ENCODE results near the gene TSEN15. TPM values are rescaled to one million over a fixed set of nuclear protein-coding genes. Genes with fewer than 3 reads are reported as not detected.
"Not testable (repeated sequence)": the region's sequence is repeated elsewhere in the genome, so short reads cannot be mapped to it uniquely, and the experiment has no call there.

The TSEN15 gene
- total and polyA plus RNA-seq, 2 experiments from 2014 or later: 55.8 TPM

DNA sequence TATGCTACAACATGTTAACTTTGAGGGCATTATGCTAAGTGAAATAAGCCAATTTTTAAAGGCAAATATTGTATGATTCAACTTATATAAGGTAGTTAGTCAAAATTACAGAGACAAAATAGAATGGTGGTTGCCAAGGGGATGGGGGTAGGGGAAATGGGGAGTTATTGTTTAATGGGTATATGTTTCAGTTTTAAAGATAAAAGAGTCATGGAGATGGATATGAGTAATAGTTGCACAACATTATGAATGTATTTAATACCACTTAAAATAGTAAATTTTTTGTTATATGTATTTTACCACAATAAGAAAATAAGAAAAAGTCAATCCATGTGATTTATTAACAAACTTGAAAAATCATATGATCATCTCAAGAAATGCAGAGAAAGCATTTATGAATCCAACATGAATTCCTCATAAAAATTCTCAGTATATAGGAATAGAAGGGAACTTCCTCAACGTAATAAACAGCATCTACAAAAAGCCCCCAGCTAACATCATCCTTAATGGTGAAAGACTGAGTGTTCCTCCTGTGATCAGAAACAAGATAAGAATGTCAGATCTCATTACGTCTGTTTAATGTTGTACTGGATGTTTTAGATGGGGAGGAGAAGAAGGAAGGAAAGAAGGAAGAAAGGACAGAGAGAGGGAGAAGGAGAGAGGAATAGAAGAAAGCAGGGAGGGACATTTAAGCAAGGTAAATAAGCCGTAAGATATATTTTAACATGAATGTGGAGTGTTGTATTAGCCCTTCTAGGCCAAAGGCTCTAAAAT, 6.7 kb upstream of the TSEN15 start:
- Histone ChIP-seq H3K79me2 (replicated peaks; ENCODE audit: insufficient read depth) (no peaks in the 10 kb centered on the region), H3K36me3 (ENCODE audit: insufficient read depth) (no peaks in the 10 kb centered on the region), H3K27me3 (ENCODE audit: insufficient read depth) (peaks cover 12% of the 10 kb centered on the region), H3K27ac (ENCODE audit: low read depth) (no peak overlapping the region), H3K4me2 (no peak overlapping the region), H4K20me1 (replicated peaks; ENCODE audit: insufficient read depth) (no peaks in the 10 kb centered on the region), H3K4me3 (no peak overlapping the region), H3F3A (replicated peaks; ENCODE audit: low read depth) (no peaks in the 10 kb centered on the region), H3K9me2 (ENCODE audit: insufficient read depth) (no peaks in the 10 kb centered on the region), H3K4me1 (ENCODE audit: insufficient read depth) (peaks cover 47% of the 10 kb centered on the region), H2AFZ (no peak overlapping the region)
- no peak for DNase-seq (ENCODE audit: low spot score)
- H3K4me1 Mint-ChIP-seq: peaks cover 43% of the 10 kb centered on the region
- no peaks in the 10 kb centered on the region for H3K9me3 Mint-ChIP-seq
- H3K27me3 Mint-ChIP-seq (ENCODE audit: insufficient read depth, low read depth, poor library complexity): peaks cover 4% of the 10 kb centered on the region
- H3K36me3 Mint-ChIP-seq (ENCODE audit: low read depth): no peaks in the 10 kb centered on the region
- no peak for ATAC-seq
- H3K4me3 Mint-ChIP-seq: no peak overlapping the region
- TF ChIP-seq, protein P1, sequence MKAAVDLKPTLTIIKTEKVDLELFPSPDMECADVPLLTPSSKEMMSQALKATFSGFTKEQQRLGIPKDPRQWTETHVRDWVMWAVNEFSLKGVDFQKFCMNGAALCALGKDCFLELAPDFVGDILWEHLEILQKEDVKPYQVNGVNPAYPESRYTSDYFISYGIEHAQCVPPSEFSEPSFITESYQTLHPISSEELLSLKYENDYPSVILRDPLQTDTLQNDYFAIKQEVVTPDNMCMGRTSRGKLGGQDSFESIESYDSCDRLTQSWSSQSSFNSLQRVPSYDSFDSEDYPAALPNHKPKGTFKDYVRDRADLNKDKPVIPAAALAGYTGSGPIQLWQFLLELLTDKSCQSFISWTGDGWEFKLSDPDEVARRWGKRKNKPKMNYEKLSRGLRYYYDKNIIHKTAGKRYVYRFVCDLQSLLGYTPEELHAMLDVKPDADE (IDR thresholded peaks at IDR 0.05): no peak
- TF ChIP-seq STAT1 (IDR thresholded peaks at IDR 0.05; ENCODE audit: unreplicated experiment) (no peak), JUNB (IDR thresholded peaks at IDR 0.05; ENCODE audit: unreplicated experiment) (no peak)
- TF ChIP-seq, protein P2, sequence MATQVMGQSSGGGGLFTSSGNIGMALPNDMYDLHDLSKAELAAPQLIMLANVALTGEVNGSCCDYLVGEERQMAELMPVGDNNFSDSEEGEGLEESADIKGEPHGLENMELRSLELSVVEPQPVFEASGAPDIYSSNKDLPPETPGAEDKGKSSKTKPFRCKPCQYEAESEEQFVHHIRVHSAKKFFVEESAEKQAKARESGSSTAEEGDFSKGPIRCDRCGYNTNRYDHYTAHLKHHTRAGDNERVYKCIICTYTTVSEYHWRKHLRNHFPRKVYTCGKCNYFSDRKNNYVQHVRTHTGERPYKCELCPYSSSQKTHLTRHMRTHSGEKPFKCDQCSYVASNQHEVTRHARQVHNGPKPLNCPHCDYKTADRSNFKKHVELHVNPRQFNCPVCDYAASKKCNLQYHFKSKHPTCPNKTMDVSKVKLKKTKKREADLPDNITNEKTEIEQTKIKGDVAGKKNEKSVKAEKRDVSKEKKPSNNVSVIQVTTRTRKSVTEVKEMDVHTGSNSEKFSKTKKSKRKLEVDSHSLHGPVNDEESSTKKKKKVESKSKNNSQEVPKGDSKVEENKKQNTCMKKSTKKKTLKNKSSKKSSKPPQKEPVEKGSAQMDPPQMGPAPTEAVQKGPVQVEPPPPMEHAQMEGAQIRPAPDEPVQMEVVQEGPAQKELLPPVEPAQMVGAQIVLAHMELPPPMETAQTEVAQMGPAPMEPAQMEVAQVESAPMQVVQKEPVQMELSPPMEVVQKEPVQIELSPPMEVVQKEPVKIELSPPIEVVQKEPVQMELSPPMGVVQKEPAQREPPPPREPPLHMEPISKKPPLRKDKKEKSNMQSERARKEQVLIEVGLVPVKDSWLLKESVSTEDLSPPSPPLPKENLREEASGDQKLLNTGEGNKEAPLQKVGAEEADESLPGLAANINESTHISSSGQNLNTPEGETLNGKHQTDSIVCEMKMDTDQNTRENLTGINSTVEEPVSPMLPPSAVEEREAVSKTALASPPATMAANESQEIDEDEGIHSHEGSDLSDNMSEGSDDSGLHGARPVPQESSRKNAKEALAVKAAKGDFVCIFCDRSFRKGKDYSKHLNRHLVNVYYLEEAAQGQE (IDR thresholded peaks at IDR 0.05; ENCODE audit: unreplicated experiment): no peak
- TF ChIP-seq, protein P3, sequence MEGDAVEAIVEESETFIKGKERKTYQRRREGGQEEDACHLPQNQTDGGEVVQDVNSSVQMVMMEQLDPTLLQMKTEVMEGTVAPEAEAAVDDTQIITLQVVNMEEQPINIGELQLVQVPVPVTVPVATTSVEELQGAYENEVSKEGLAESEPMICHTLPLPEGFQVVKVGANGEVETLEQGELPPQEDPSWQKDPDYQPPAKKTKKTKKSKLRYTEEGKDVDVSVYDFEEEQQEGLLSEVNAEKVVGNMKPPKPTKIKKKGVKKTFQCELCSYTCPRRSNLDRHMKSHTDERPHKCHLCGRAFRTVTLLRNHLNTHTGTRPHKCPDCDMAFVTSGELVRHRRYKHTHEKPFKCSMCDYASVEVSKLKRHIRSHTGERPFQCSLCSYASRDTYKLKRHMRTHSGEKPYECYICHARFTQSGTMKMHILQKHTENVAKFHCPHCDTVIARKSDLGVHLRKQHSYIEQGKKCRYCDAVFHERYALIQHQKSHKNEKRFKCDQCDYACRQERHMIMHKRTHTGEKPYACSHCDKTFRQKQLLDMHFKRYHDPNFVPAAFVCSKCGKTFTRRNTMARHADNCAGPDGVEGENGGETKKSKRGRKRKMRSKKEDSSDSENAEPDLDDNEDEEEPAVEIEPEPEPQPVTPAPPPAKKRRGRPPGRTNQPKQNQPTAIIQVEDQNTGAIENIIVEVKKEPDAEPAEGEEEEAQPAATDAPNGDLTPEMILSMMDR (conservative IDR thresholded peaks at IDR 0.05; ENCODE audit: low read depth in 2 of 2): no peak
- no peak overlapping the region for H3K27ac Mint-ChIP-seq

DNA sequence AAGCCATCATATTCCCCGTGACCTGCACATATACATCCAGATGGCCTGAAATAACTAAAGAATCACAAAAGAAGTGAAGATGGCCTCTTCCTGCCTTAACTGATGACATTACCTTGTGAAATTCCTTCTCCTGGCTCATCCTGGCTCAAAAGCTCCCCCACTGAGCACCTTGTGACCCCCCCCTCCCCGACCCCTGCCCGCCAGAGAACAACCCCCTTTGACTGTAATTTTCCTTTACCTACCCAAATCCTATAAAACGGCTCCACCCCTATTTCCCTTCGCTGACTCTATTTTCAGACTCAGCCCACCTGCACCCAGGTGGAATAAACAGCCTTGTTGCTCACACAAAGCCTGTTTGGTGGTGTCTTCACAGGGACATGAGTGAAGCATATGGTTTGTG, 4.0 kb upstream of the TSEN15 start:
- not testable (repeated sequence) for H3F3A ChIP-seq (replicated peaks; ENCODE audit: low read depth); H3K36me3 ChIP-seq (ENCODE audit: insufficient read depth); ATAC-seq; H3K9me2 ChIP-seq (ENCODE audit: insufficient read depth); H3K4me3 ChIP-seq; H3K36me3 Mint-ChIP-seq (ENCODE audit: low read depth); H3K79me2 ChIP-seq (replicated peaks; ENCODE audit: insufficient read depth); H3K27me3 Mint-ChIP-seq (ENCODE audit: insufficient read depth, low read depth, poor library complexity); H3K27me3 ChIP-seq (ENCODE audit: insufficient read depth); H4K20me1 ChIP-seq (replicated peaks; ENCODE audit: insufficient read depth); H2AFZ ChIP-seq; H3K9me3 Mint-ChIP-seq
- Histone ChIP-seq H3K27ac (ENCODE audit: low read depth) (peak overlapping the region; percentile 85), H3K4me2 (peak overlapping the region; percentile 29; the same call in 1 of the 2 replicates), H3K4me1 (ENCODE audit: insufficient read depth) (peaks cover 46% of the 10 kb centered on the region)
- peak; percentile 37 for DNase-seq (ENCODE audit: low spot score)
- Mint-ChIP-seq H3K4me1 (peaks cover 56% of the 10 kb centered on the region), H3K27ac (peak overlapping the region; percentile 71), H3K4me3 (0 out of 3 replicates have a peak overlapping the region, but pooled peaks have one; percentile 5)

Measured in GM23338 (cell line).